HG03108 (cell line): ENCODE measurements around the gene FAM237B.
"Not testable (repeated sequence)": the region's sequence is repeated elsewhere in the genome, so short reads cannot be mapped to it uniquely, and the experiment has no call there.

Experiments used
- ATAC-seq: cut with Tn5 transposase; IDR thresholded peaks from one replicate; pipeline ENCODE4 v1.9.1; 2021; ENCODE audit warnings: moderate library complexity; ENCODE audit not compliant: unreplicated experiment

Gene FAM237B

GRCh38 chr7:90320801-90321494, at the start of gene FAM237B:
Gene FAM237B, minus strand, starts transcription at chr7:90321304. Its CDS starts 1,556 bp downstream, at chr7:90319748.
- no peak for ATAC-seq

GRCh38 chr7:90351987-90352386, 30.9 kb upstream of the FAM237B start:
- no peak for ATAC-seq

- not testable (repeated sequence) for ATAC-seq
Observed at GRCh38 chr7:90350032-90350431, 28.9 kb upstream of the FAM237B start.

GRCh38 chr7:90349305-90349704, 28.2 kb upstream of the FAM237B start:
- ATAC-seq, result no peak

- no peak for ATAC-seq
Observed at GRCh38 chr7:90347759-90348158, 26.7 kb upstream of the FAM237B start.

- peak; percentile 97 for ATAC-seq
Observed at GRCh38 chr7:90346336-90347125, 25.4 kb upstream of the FAM237B start, which contains the start of gene GTPBP10. Gene GTPBP10, plus strand, starts transcription at chr7:90346716. Its CDS starts 26 bp downstream, at chr7:90346742.

- ATAC-seq, result peak; percentile 7
Observed at GRCh38 chr7:90345595-90346335, 24.7 kb upstream of the FAM237B start.

- no peak for ATAC-seq
Observed at GRCh38 chr7:90345016-90345415, 23.9 kb upstream of the FAM237B start.

- ATAC-seq, result no peak
Observed at GRCh38 chr7:90337106-90337505, 16.0 kb upstream of the FAM237B start.

GRCh38 chr7:90334926-90335325, 13.8 kb upstream of the FAM237B start:
- not testable (repeated sequence) for ATAC-seq

GRCh38 chr7:90334193-90334843, 13.2 kb upstream of the FAM237B start:
- ATAC-seq, result no peak

- ATAC-seq, result no peak
Observed at GRCh38 chr7:90326500-90326899, 5.4 kb upstream of the FAM237B start.

- ATAC-seq, result no peak
Observed at GRCh38 chr7:90322837-90323236, 1.7 kb upstream of the FAM237B start.

- no peak for ATAC-seq
Observed at GRCh38 chr7:90320418-90320800, 695 bp downstream of the FAM237B start.

GRCh38 chr7:90320014-90320413, 1.1 kb downstream of the FAM237B start:
- no peak for ATAC-seq

- ATAC-seq, result no peak
Observed at GRCh38 chr7:90313907-90314306, 7.2 kb downstream of the FAM237B start.

- ATAC-seq, result no peak
Observed at GRCh38 chr7:90312745-90313144, 8.4 kb downstream of the FAM237B start.

- no peak for ATAC-seq
Observed at GRCh38 chr7:90311175-90311574, 9.9 kb downstream of the FAM237B start.

GRCh38 chr7:90309872-90310271, 11.2 kb downstream of the FAM237B start:
- ATAC-seq, result no peak

- ATAC-seq, result no peak
Observed at GRCh38 chr7:90303241-90303640, 17.9 kb downstream of the FAM237B start.
